ENCODE data around the gene FAM222B.
A peak's percentile ranks its signal among the peaks of the same experiment; 100 is the strongest.

Gene FAM222B

GRCh38 chr17:28726226-28726626 is 116.4 kb downstream of the FAM222B start, which contains the start of gene TLCD1:
TLCD1 (minus strand) TSS chr17:28726233; CDS start chr17:28726097, 136 bp downstream.
- Histone ChIP-seq H3K36me3 (ENCODE audit: control insufficient read depth, low read length) (peaks cover 46% of the 10 kb centered on the region), H3K79me2 (ENCODE audit: control insufficient read depth, low read length) (peaks cover 38% of the 10 kb centered on the region), H3K4me2 (ENCODE audit: low read length) (peak within 1 kb of the TSS; percentile 100), H3F3A (ENCODE audit: control insufficient read depth, insufficient read depth) (peaks cover 58% of the 10 kb centered on the region), H3K9me2 (replicated peaks; ENCODE audit: control insufficient read depth, low read length) (no peaks in the 10 kb centered on the region), H3K4me1 (ENCODE audit: control insufficient read depth, low read length) (peaks cover 69% of the 10 kb centered on the region), H3K27ac (ENCODE audit: low read depth, low read length) (peak within 1 kb of the TSS; percentile 95), H4K20me1 (ENCODE audit: control insufficient read depth, insufficient read depth, low read depth, low read length) (peaks cover 19% of the 10 kb centered on the region), H3K27me3 (ENCODE audit: control insufficient read depth, low read length) (0 out of 2 replicates have a peak, but pooled peaks cover 2% of the 10 kb centered on the region), H3K4me3 (ENCODE audit: low read length) (peak within 1 kb of the TSS; percentile 94), H3K9me3 (ENCODE audit: control insufficient read depth, insufficient read depth, low read length) (no peaks in the 10 kb centered on the region)
- TF ChIP-seq EZH2phosphoT487 (IDR thresholded peaks at IDR 0.05; ENCODE audit: borderline replicate concordance, low read length), result no peak
- TF ChIP-seq, protein P1, sequence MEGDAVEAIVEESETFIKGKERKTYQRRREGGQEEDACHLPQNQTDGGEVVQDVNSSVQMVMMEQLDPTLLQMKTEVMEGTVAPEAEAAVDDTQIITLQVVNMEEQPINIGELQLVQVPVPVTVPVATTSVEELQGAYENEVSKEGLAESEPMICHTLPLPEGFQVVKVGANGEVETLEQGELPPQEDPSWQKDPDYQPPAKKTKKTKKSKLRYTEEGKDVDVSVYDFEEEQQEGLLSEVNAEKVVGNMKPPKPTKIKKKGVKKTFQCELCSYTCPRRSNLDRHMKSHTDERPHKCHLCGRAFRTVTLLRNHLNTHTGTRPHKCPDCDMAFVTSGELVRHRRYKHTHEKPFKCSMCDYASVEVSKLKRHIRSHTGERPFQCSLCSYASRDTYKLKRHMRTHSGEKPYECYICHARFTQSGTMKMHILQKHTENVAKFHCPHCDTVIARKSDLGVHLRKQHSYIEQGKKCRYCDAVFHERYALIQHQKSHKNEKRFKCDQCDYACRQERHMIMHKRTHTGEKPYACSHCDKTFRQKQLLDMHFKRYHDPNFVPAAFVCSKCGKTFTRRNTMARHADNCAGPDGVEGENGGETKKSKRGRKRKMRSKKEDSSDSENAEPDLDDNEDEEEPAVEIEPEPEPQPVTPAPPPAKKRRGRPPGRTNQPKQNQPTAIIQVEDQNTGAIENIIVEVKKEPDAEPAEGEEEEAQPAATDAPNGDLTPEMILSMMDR (IDR thresholded peaks at IDR 0.05; ENCODE audit: low read depth, low read length, poor library complexity, severe bottlenecking), result no peak

DNA sequence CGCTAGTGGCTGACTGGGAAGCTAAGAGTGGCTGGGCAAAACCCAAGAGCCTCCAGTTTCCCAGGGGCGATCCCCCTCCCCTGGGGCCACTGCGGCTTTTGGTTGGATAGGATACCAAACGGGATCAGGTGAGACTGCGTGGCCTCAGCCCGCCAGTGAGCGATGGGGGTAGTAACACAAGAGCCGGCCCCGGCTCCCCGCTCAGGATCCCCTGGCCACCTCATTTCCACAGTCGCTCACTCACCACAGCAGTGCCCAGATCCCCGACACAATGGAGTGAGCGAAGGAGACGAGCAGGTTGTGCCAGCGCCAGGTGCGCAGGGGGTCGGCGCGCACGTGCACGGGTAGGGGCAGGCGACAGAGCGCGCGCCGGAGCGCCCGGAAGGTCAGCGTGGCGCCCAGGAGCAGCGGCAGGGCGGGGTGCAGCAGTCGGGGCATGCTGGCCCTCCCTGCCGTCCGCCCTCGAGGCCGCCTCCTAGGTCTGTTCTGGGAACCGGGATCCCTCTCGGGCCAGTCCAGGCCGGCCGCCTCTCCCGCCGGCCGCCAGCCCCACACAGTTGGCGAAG is 116.8 kb downstream of the FAM222B start:
- H3K4me1 ChIP-seq (ENCODE audit: control insufficient read depth, low read length), result peaks cover 69% of the 10 kb centered on the region

GRCh38 chr17:28725166-28725659 is 117.4 kb downstream of the FAM222B start:
- Histone ChIP-seq H3K4me1 (ENCODE audit: control insufficient read depth, low read length) (peaks cover 69% of the 10 kb centered on the region), H3K79me2 (ENCODE audit: control insufficient read depth, low read length) (peaks cover 48% of the 10 kb centered on the region)

More for the DNA sequence above, 116.8 kb downstream of the FAM222B start:
- Histone ChIP-seq H3K27ac (ENCODE audit: low read depth, low read length) (peak overlapping the region; percentile 93), H3K9me2 (replicated peaks; ENCODE audit: control insufficient read depth, low read length) (no peaks in the 10 kb centered on the region), H3K79me2 (ENCODE audit: control insufficient read depth, low read length) (peaks cover 43% of the 10 kb centered on the region), H3K27me3 (ENCODE audit: control insufficient read depth, low read length) (0 out of 2 replicates have a peak, but pooled peaks cover 3% of the 10 kb centered on the region), H3K4me3 (ENCODE audit: low read length) (peak overlapping the region; percentile 94), H3K9me3 (ENCODE audit: control insufficient read depth, insufficient read depth, low read length) (no peaks in the 10 kb centered on the region), H3K36me3 (ENCODE audit: control insufficient read depth, low read length) (peaks cover 51% of the 10 kb centered on the region), H3K4me2 (ENCODE audit: low read length) (peak overlapping the region; percentile 100), H4K20me1 (ENCODE audit: control insufficient read depth, insufficient read depth, low read depth, low read length) (peaks cover 22% of the 10 kb centered on the region), H3F3A (ENCODE audit: control insufficient read depth, insufficient read depth) (peaks cover 63% of the 10 kb centered on the region)
- TF ChIP-seq, protein P1 (IDR thresholded peaks at IDR 0.05; ENCODE audit: low read depth, low read length, poor library complexity, severe bottlenecking), result no peak
- no peak for TF ChIP-seq EZH2phosphoT487 (IDR thresholded peaks at IDR 0.05; ENCODE audit: borderline replicate concordance, low read length)

More at GRCh38 chr17:28725166-28725659, 117.4 kb downstream of the FAM222B start:
- no peaks in the 10 kb centered on the region for H3K9me2 ChIP-seq (replicated peaks; ENCODE audit: control insufficient read depth, low read length)
- 0 out of 2 replicates have a peak, but pooled peaks cover 3% of the 10 kb centered on the region for H3K27me3 ChIP-seq (ENCODE audit: control insufficient read depth, low read length)
- peaks cover 68% of the 10 kb centered on the region for H3F3A ChIP-seq (ENCODE audit: control insufficient read depth, insufficient read depth)
- peaks cover 56% of the 10 kb centered on the region for H3K36me3 ChIP-seq (ENCODE audit: control insufficient read depth, low read length)
- H4K20me1 ChIP-seq (ENCODE audit: control insufficient read depth, insufficient read depth, low read depth, low read length), result peaks cover 22% of the 10 kb centered on the region
- H3K27ac ChIP-seq (ENCODE audit: low read depth, low read length), result peak overlapping the region; percentile 93
- H3K9me3 ChIP-seq (ENCODE audit: control insufficient read depth, insufficient read depth, low read length), result no peaks in the 10 kb centered on the region
- H3K4me2 ChIP-seq (ENCODE audit: low read length), result peak overlapping the region; percentile 100
- TF ChIP-seq, protein P1 (IDR thresholded peaks at IDR 0.05; ENCODE audit: low read depth, low read length, poor library complexity, severe bottlenecking), result no peak
- TF ChIP-seq EZH2phosphoT487 (IDR thresholded peaks at IDR 0.05; ENCODE audit: borderline replicate concordance, low read length), result no peak
- H3K4me3 ChIP-seq (ENCODE audit: low read length), result peak overlapping the region; percentile 94

Measured in DOHH2 (cell line).